OCI-LY7 (cell line): Measurements from ENCODE around the gene EHD3. TPM values are rescaled to one million over a fixed set of nuclear protein-coding genes. Genes with fewer than 3 reads are reported as not detected.

ENCODE experiments used
- BruUV-seq: library from RNA; stranded (reverse); fragments of 400-500 nt; replicated peaks from 2 replicates; lab custom pipeline; 2021; lab: Mats Ljungman, UMichigan
- CTCF ChIA-PET: fragments of 300-600 bp; sonication (Branson Sonifier 250); formaldehyde crosslinking; loops from one replicate; lab custom pipeline; 2022; ENCODE audit warnings: antibody characterized with exemption; ENCODE audit not compliant: unreplicated experiment; lab: Charles Lee
- POLR2A ChIA-PET: fragments of 300-600 bp; sonication (Branson Sonifier 250); formaldehyde crosslinking; loops from one replicate; lab custom pipeline; 2022; ENCODE audit warnings: antibody characterized with exemption; lab: Charles Lee
- DNase-seq: peaks from one replicate; pipeline ENCODE4 v3.0.0-alpha.2; 2015; ENCODE audit warnings: low spot score
- H2AFZ ChIP-seq: fragments of 200-600 bp; sonication (generic), shearing (Covaris generic); 2 replicates; pipeline ENCODE4 v1.6.1; 2014; ENCODE audit warnings: mild to moderate bottlenecking, antibody characterized with exemption, low read length, moderate library complexity
- H3K27ac ChIP-seq: fragments of 200-600 bp; sonication (generic); 2 replicates; pipeline ENCODE4 v1.5.1; 2014; ENCODE audit warnings: mixed run types, low read depth, mild to moderate bottlenecking, moderate library complexity, low read length, inconsistent platforms; ENCODE audit not compliant: poor library complexity, severe bottlenecking
- H3K36me3 ChIP-seq: fragments of 200-600 bp; sonication (generic); 2 replicates; pipeline ENCODE4 v1.6.1; 2014; ENCODE audit warnings: mild to moderate bottlenecking, antibody characterized with exemption, low read length, moderate library complexity, mixed read lengths; ENCODE audit not compliant: insufficient read depth
- H3K4me1 ChIP-seq: fragments of 200-600 bp; sonication (generic); 2 replicates; pipeline ENCODE4 v1.5.1; 2014; ENCODE audit warnings: mild to moderate bottlenecking, low read length; ENCODE audit not compliant: insufficient read depth, poor library complexity, severe bottlenecking
- H3K4me2 ChIP-seq: fragments of 200-600 bp; sonication (generic); 2 replicates; pipeline ENCODE4 v1.6.1; 2014; ENCODE audit warnings: mild to moderate bottlenecking, low read length
- H3K4me3 ChIP-seq: fragments of 200-600 bp; sonication (generic); 2 replicates; pipeline ENCODE4 v1.5.1; 2014; ENCODE audit warnings: mild to moderate bottlenecking, low read depth, low read length; ENCODE audit not compliant: poor library complexity, severe bottlenecking
- H3K79me2 ChIP-seq: fragments of 200-600 bp; sonication (generic); 2 replicates; pipeline ENCODE4 v1.6.1; 2016; ENCODE audit warnings: low read depth, mild to moderate bottlenecking, low read length, moderate library complexity, mixed read lengths; ENCODE audit not compliant: insufficient read depth
- H3K9me2 ChIP-seq: fragments of 200-600 bp; sonication (generic); 2 replicates; pipeline ENCODE4 v1.6.1; 2016; ENCODE audit warnings: mild to moderate bottlenecking, low read length, mixed read lengths; ENCODE audit not compliant: insufficient read depth
- H3K9me3 ChIP-seq: fragments of 200-600 bp; sonication (generic); 2 replicates; pipeline ENCODE4 v1.6.1; 2014; ENCODE audit warnings: mild to moderate bottlenecking, mixed run types, low read length, mixed read lengths
- H4K20me1 ChIP-seq: fragments of 200-600 bp; sonication (generic); 2 replicates; pipeline ENCODE4 v1.6.1; 2014; ENCODE audit warnings: mild to moderate bottlenecking, antibody characterized with exemption, low read length, moderate library complexity, mixed read lengths; ENCODE audit not compliant: insufficient read depth
- EZH2phosphoT487 ChIP-seq: fragments of 200-600 bp; sonication (generic); IDR thresholded peaks from 2 replicates; pipeline ENCODE4 v1.6.1; 2018; ENCODE audit warnings: low read depth, borderline replicate concordance, mild to moderate bottlenecking, mixed run types, antibody characterized with exemption, low read length, moderate library complexity, mixed read lengths
- intact Hi-C: fragments of 100-400 bp; cut with micrococcal nuclease; formaldehyde crosslinking; loops from one replicate; pipeline ENCODE4 v1.10.0; 2022; ENCODE audit not compliant: unreplicated experiment
- total RNA-seq, 2 experiments: library from RNA; depleted of rRNA in 1 of 2; stranded (reverse); fragments of >200 nt in 1 of 2; shearing (Covaris generic) in 1 of 2; gene quantifications; 2 replicates each; pipeline ENCODE4 v1.2.3, GENCODE V29; 2014 to 2022
- TF ChIP-seq, protein P1 (sequence below): fragments of 200-600 bp; sonication (generic); conservative IDR thresholded peaks from 2 replicates; pipeline ENCODE4 v1.5.1; 2014; ENCODE audit warnings: mild to moderate bottlenecking, antibody characterized with exemption, low read length, moderate library complexity, mixed read lengths

Gene EHD3
- total RNA-seq, 2 experiments from 2014 or later = 0.73 to 3.4 TPM

GRCh38 chr2:31221544-31221943 is 12.4 kb upstream of the EHD3 start:
- BruUV-seq = no TSS peak
- H3K27ac ChIP-seq = no peak overlapping the region
- H3K36me3 ChIP-seq = no peaks in the 10 kb centered on the region
- H3K9me3 ChIP-seq = no peaks in the 10 kb centered on the region
- no peaks in the 10 kb centered on the region for H4K20me1 ChIP-seq
- POLR2A ChIA-PET = interaction anchor here (1.4 kb wide), 1 partner anchor 34 kb away, joined by 6 read pairs; no protein-coding TSS in a partner anchor
- DNase-seq = no peak
- H3K79me2 ChIP-seq = no peaks in the 10 kb centered on the region
- H2AFZ ChIP-seq = no peak overlapping the region
- CTCF ChIA-PET = no interaction called here
- TF ChIP-seq EZH2phosphoT487 = no peak
- TF ChIP-seq, protein P1, sequence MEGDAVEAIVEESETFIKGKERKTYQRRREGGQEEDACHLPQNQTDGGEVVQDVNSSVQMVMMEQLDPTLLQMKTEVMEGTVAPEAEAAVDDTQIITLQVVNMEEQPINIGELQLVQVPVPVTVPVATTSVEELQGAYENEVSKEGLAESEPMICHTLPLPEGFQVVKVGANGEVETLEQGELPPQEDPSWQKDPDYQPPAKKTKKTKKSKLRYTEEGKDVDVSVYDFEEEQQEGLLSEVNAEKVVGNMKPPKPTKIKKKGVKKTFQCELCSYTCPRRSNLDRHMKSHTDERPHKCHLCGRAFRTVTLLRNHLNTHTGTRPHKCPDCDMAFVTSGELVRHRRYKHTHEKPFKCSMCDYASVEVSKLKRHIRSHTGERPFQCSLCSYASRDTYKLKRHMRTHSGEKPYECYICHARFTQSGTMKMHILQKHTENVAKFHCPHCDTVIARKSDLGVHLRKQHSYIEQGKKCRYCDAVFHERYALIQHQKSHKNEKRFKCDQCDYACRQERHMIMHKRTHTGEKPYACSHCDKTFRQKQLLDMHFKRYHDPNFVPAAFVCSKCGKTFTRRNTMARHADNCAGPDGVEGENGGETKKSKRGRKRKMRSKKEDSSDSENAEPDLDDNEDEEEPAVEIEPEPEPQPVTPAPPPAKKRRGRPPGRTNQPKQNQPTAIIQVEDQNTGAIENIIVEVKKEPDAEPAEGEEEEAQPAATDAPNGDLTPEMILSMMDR = no peak
- H3K4me1 ChIP-seq = peaks cover 55% of the 10 kb centered on the region
- intact Hi-C loops = no loop called here
- H3K9me2 ChIP-seq = no peaks in the 10 kb centered on the region
- no peak overlapping the region for H3K4me3 ChIP-seq
- no peak overlapping the region for H3K4me2 ChIP-seq

DNA sequence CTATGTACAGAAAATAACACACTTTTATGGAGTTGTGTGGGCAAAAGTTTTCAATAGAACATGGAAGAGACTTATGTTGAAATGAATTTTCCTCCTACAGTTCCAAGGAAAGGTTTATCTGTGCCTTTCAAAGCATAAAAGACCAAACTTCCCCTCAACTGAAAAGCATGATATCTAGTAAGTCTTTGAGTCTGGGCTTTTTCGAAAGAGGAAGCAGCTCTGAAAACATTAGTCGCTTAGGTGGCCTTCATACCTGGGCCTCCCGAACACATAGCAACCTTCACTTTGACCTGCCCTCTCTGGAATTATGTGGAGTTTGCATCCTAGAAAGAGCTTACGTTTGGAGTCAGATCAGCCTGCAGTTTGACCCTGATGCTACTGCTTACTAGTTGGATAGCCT is 11.9 kb upstream of the EHD3 start:
- Histone ChIP-seq H3K4me2 (no peak overlapping the region), H4K20me1 (no peaks in the 10 kb centered on the region), H3K79me2 (no peaks in the 10 kb centered on the region), H3K27ac (no peak overlapping the region), H3K36me3 (no peaks in the 10 kb centered on the region), H3K9me2 (no peaks in the 10 kb centered on the region), H3K4me1 (peaks cover 55% of the 10 kb centered on the region), H3K4me3 (no peak overlapping the region), H2AFZ (no peak overlapping the region), H3K9me3 (no peaks in the 10 kb centered on the region)
- CTCF ChIA-PET = no interaction called here
- intact Hi-C loops = no loop called here
- peak; percentile 34 for DNase-seq
- POLR2A ChIA-PET = no interaction called here
- TF ChIP-seq, protein P1 = no peak
- TF ChIP-seq EZH2phosphoT487 = no peak
- BruUV-seq = no TSS peak

- no peaks in the 10 kb centered on the region for H3K9me2 ChIP-seq
- BruUV-seq = no TSS peak
- CTCF ChIA-PET = no interaction called here
Observed at GRCh38 chr2:31223026-31223425, 10.9 kb upstream of the EHD3 start.

More at GRCh38 chr2:31223026-31223425, 10.9 kb upstream of the EHD3 start:
- DNase-seq = no peak
- intact Hi-C loops = no loop called here
- H3K4me1 ChIP-seq = peaks cover 54% of the 10 kb centered on the region
- H4K20me1 ChIP-seq = no peaks in the 10 kb centered on the region
- H3K79me2 ChIP-seq = no peaks in the 10 kb centered on the region
- H2AFZ ChIP-seq = no peak overlapping the region
- H3K27ac ChIP-seq = no peak overlapping the region
- no peaks in the 10 kb centered on the region for H3K9me3 ChIP-seq
- no peak for TF ChIP-seq EZH2phosphoT487
- H3K4me3 ChIP-seq = no peak overlapping the region
- POLR2A ChIA-PET = interaction anchor here (0.6 kb wide), 1 partner anchor 203 kb away, joined by 3 read pairs; no protein-coding TSS in a partner anchor
- H3K4me2 ChIP-seq = no peak overlapping the region
- H3K36me3 ChIP-seq = no peaks in the 10 kb centered on the region
